ENCODE results near the gene SIGLEC1. TPM values are rescaled to one million over a fixed set of nuclear protein-coding genes. Genes with fewer than 3 reads are reported as not detected.

SIGLEC1 gene
- total and polyA plus RNA-seq, 2 experiments from 2014 or later, result not detected

DNA sequence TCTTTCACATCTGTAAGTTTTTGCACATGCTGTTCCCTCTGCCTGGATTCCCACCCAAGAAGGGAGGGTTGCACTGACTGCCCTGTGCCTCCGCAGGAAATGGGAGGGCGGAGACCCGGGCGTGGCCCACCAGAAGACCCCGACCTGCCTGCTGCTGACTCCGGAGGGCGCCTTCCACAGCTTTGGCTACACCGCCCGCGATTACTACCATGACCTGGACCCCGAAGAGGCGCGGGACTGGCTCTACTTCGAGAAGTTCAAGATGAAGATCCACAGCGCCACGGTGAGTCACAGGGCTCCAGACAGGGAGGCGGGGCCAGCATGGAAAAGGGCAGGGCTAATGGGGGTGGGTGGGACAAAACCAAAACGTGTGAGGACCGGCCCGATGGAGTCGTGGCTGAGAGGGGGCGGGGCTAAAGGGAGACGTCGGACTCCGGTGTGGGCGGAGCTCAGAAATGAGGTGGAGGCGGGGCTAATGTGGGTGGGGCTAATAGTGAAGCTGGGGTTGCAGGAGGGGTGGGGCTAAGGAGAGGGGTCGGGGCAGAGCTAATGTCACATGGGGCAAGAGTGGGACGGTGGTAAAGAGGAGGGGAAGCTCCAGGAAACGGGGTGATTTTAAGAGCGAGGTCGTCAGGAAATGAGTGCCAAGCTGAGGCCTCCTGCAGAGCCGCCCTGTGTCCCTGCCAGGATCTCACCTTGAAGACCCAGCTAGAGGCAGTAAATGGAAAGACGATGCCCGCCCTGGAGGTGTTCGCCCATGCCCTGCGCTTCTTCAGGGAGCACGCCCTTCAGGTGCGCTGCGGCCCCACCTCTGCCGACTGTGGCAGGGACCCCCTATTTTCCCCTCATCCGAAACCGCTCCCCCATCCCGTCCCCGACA is 32.6 kb upstream of the SIGLEC1 start:
- ATAC-seq (peak; percentile 70), DNase-seq (ENCODE audit: low spot score) (peak; percentile 99)
- no peaks in the 10 kb centered on the region for H3K36me3 Mint-ChIP-seq (ENCODE audit: low read depth)
- Histone ChIP-seq H3K36me3 (ENCODE audit: insufficient read depth) (no peaks in the 10 kb centered on the region), H2AFZ (peak overlapping the region; percentile 93), H3K79me2 (replicated peaks; ENCODE audit: insufficient read depth) (no peaks in the 10 kb centered on the region), H3K27me3 (ENCODE audit: insufficient read depth) (peaks cover 13% of the 10 kb centered on the region; the same call in 1 of the 2 replicates), H3F3A (replicated peaks; ENCODE audit: low read depth) (no peaks in the 10 kb centered on the region), H3K9me2 (ENCODE audit: insufficient read depth) (no peaks in the 10 kb centered on the region), H3K4me1 (ENCODE audit: insufficient read depth) (peaks cover 7% of the 10 kb centered on the region; the same call in 1 of the 2 replicates), H3K4me2 (peak overlapping the region; percentile 91), H3K4me3 (peak overlapping the region; percentile 75), H4K20me1 (replicated peaks; ENCODE audit: insufficient read depth) (no peaks in the 10 kb centered on the region), H3K27ac (ENCODE audit: low read depth) (no peak overlapping the region)
- TF ChIP-seq CTCF (conservative IDR thresholded peaks at IDR 0.05; ENCODE audit: low read depth in 2 of 2) (peak in 1 of 2 experiments; percentile 26; a peak in 1 of 4 replicates), POLR2AphosphoS5 (IDR thresholded peaks at IDR 0.05; ENCODE audit: low read depth) (0 out of 2 replicates have a peak, but pooled peaks have one; percentile 41), ETS1 (IDR thresholded peaks at IDR 0.05) (no peak), CREB1 (CRISPR knock-in tag; IDR thresholded peaks at IDR 0.05; ENCODE audit: low read depth) (0 out of 2 replicates have a peak, but pooled peaks have one; percentile 13)
- no peaks in the 10 kb centered on the region for H3K9me3 Mint-ChIP-seq
- H3K27me3 Mint-ChIP-seq (ENCODE audit: insufficient read depth, low read depth, poor library complexity), result peaks cover 23% of the 10 kb centered on the region
- H3K4me3 Mint-ChIP-seq, result peak overlapping the region; percentile 86
- 0 out of 2 replicates have a peak overlapping the region, but pooled peaks have one; percentile 57 for H3K27ac Mint-ChIP-seq
- H3K4me1 Mint-ChIP-seq, result peaks cover 20% of the 10 kb centered on the region

DNA sequence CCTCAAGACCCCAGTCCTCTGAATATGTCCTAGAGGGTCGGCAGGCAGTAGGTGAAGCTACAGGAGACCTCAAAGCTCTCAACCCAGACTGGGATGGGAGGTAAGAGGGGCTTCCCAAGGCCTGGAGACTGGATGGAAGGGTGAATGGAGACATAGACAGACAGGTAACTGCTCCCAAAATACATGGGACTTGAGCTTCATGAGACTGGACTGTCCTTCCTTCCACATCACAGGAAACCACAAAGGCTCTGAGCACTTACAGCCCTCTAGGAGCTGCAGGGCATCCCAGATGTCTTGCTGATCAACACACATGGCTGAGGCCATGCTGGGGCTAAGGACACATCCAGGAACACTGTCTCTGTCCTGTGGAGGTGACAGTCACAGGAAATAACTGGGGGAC is 31.6 kb upstream of the SIGLEC1 start:
- peak overlapping the region; percentile 86 for H3K4me3 Mint-ChIP-seq
- peak overlapping the region; percentile 86 for H3K4me2 ChIP-seq
- H3K27me3 ChIP-seq (ENCODE audit: insufficient read depth), result peaks cover 6% of the 10 kb centered on the region; the same call in 1 of the 2 replicates
- H3K4me1 ChIP-seq (ENCODE audit: insufficient read depth), result peaks cover 5% of the 10 kb centered on the region; the same call in 1 of the 2 replicates
- H3K27me3 Mint-ChIP-seq (ENCODE audit: insufficient read depth, low read depth, poor library complexity), result peaks cover 22% of the 10 kb centered on the region
- H3K9me2 ChIP-seq (ENCODE audit: insufficient read depth), result no peaks in the 10 kb centered on the region
- H3K4me1 Mint-ChIP-seq, result peaks cover 27% of the 10 kb centered on the region
- no peaks in the 10 kb centered on the region for H3F3A ChIP-seq (replicated peaks; ENCODE audit: low read depth)
- no peaks in the 10 kb centered on the region for H3K79me2 ChIP-seq (replicated peaks; ENCODE audit: insufficient read depth)
- no peak overlapping the region for H3K4me3 ChIP-seq
- no peak for ATAC-seq
- H3K36me3 ChIP-seq (ENCODE audit: insufficient read depth), result no peaks in the 10 kb centered on the region
- no peaks in the 10 kb centered on the region for H3K9me3 Mint-ChIP-seq
- H3K27ac Mint-ChIP-seq, result no peak overlapping the region
- no peak overlapping the region for H2AFZ ChIP-seq
- no peak overlapping the region for H3K27ac ChIP-seq (ENCODE audit: low read depth)
- H3K36me3 Mint-ChIP-seq (ENCODE audit: low read depth), result no peaks in the 10 kb centered on the region
- no peaks in the 10 kb centered on the region for H4K20me1 ChIP-seq (replicated peaks; ENCODE audit: insufficient read depth)
- no peak for DNase-seq (ENCODE audit: low spot score)
- TF ChIP-seq ETS1 (IDR thresholded peaks at IDR 0.05) (no peak), CTCF (conservative IDR thresholded peaks at IDR 0.05; ENCODE audit: low read depth in 2 of 2) (no peak), REST (IDR thresholded peaks at IDR 0.05; ENCODE audit: unreplicated experiment) (no peak), JUNB (IDR thresholded peaks at IDR 0.05; ENCODE audit: unreplicated experiment) (no peak), STAT1 (IDR thresholded peaks at IDR 0.05; ENCODE audit: unreplicated experiment) (no peak), EZH2phosphoT487 (IDR thresholded peaks at IDR 0.05; ENCODE audit: unreplicated experiment) (no peak), ZNF114 (CRISPR knock-in tag; IDR thresholded peaks at IDR 0.05) (no peak)
